ENCODE measurements around the gene KAZN.
"Not testable (repeated sequence)": the region's sequence is repeated elsewhere in the genome, so short reads cannot be mapped to it uniquely, and the experiment has no call there.

Gene KAZN

DNA sequence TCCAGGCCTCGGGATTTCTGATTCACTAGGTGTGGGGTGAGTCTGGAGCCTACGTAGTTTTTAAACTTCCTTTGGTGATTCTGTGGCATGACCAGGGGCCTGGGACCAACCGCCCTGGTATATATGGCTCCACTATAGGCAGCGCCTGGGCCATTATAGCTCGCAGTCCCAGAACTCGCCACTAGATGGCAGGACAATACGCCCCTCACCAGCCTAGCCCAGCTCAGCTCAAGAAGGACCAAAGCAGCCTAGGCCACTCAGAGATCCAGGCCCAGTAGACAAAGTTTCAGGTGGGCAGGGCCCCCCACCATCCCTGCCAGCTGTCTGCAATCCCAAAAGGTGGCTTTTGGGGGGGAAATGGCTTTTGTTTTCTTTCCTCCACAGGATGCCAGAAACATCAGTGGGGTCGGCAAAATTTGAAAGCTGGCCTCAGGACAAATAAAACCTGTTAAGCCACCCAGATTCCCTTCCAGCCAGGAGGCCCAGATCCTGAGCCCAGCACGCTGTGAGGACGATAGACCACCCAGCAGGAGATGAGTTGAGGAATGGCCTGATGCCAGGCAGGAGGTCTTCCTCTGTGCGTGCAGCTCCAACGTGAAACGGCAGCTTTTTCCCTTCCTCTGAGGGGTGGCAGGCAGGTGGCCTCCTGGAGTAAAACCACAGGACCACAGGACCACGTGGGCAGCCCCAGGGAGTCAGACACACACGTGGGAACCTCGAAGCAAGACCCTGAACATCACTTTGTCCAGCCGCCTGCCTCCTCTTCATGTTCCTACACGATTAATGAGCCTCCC is 530.2 kb downstream of the KAZN start:
- DNase-seq, result peak; percentile 60

DNA sequence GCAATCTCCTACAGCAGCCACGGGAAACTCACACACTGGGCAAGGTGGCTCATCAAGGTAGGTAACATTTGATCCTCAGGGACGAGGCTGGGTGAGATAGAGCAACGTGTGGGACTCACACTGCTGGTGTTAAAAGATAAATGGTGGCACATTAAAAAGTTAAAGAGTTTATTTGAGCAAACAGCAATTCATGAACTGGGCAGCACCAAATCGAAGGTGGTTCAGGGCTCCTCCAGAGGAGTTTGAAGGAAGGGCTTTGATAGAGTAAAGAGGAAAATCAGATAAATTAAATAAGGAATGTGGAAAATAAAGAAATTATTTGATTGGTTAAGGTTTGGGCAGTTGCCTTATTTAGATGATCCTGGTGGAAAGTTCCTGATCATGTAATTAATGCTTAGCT is 531.5 kb downstream of the KAZN start:
- DNase-seq, result no peak

DNA sequence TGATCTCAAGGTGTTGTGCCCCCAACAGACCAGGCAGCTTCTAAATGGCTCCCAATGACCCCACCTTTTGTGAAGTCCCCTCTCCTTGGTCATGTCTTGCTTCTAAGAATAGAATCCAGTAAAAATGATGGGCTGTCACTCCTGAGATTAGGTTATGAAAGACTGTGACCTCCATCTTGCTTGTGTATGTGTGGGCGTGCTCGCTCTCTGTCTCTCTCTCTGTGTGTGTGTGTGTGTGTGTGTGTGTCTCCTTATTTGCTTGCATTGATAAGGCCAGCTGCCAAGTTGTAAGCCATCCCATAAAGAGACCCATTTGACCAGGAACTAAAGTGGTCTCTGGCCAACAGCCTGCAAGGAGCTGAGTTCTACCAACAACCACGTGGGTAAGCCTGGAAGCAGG is 532.1 kb downstream of the KAZN start:
- DNase-seq, result no peak

DNA sequence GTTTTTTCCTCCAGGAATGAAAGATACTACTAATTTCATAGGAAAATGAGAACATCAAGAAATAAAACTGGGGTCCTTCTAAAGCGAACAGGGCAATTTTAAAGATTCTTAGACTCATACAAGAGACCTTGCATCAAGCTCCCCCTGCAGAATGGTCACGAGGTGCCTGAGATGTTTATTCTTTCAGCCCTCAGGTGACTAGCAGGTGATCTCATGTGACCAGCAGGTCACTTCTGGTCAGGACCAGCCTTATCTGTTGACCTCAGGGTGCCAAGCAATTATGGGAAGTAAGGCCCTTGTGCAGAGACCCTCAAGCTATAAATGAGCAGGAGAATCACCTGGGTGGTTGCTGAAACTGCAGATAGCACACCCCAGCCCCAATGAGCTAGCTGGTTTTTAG is 534.5 kb downstream of the KAZN start:
- DNase-seq, result no peak

DNA sequence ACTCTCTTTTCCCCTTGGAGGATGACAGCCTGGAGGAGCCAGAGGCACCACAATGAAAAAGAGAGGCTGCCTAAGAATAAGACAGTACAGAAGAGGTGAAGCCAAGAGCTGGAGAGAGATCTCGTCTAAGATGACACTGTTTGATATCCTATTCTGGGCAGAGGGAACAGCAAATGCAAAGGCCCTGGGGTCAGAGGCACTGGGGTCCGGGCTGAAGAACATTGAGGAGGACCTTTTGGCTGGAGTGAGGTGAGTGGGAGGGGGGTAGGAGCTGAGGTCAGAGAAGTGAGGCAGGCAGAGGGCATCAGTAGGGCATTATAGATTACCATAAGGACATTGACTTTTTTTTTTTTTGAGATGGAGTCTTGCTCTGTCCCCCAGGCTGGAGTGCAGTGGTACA is 535.8 kb downstream of the KAZN start:
- no peak for DNase-seq

DNA sequence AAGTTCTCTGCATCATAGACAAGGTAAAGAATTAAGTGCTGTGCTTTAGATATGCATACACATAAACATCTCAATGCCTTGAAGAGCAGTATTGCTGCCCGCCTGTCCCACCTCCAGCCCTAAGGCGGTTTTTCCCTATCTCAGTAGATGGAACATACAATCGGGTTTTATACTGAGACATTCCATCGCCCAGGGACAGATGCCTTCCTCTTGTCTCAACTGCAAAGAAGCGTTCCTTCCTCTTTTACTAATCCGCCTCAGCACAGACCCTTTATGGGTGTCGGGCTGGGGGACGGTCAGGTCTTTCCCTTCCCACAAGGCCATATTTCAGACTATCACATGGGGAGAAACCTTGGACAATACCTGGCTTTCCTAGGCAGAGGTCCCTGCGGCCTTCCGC is 537.1 kb downstream of the KAZN start:
- not testable (repeated sequence) for DNase-seq

DNA sequence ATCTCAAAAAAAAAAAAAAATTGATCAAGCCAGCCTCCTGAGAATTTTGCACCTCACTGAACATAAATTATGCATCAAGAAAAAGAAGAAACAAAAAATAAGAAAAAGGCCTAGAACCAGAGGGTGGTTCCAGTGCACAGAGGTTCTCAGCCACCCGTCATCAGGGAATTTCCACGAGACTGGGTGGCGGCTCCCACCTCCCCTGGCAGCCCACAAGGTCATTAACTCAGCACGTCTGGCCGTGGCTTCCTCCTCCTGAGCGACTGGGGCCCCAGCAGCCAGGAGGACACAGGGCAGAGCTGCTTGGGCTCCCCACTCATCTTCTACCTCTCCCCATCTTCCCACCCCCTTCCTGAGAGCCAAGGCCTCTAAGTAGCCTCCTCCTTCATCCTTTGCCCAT is 539.3 kb downstream of the KAZN start:
- no peak for DNase-seq

DNA sequence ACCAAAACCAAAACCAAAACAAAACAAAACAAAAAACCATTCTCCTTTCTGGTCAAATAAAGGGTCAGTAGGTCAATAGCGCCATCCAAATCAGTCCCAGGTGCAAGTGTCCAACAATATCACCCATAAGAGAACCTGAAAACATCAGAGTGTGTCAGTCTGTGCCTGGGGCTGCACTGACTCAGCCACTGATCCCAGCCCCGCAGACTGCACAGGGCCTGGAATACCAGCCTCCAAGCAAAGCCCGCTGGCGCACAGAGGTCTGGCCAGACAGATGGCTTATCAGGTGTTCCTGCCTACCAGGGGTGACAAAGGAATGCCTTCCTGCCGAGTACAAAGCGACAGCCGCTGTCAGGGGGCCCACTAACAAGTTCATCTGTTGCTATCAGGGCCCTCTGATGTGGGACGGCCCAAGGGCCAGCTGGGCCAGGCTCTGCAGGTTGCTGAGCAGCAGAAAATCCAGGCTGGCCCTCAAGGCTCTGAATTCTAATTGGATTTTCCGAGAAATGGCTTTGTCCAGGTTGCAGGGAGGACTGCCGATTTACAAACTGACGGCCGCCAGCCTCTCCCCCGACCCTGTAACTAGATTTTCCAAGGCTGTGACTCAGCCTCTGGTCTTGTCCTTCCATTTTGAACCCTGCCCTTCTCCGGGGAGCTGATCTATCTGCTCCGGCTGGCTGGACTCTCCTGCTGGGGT is 541.3 kb downstream of the KAZN start:
- no peak for DNase-seq

DNA sequence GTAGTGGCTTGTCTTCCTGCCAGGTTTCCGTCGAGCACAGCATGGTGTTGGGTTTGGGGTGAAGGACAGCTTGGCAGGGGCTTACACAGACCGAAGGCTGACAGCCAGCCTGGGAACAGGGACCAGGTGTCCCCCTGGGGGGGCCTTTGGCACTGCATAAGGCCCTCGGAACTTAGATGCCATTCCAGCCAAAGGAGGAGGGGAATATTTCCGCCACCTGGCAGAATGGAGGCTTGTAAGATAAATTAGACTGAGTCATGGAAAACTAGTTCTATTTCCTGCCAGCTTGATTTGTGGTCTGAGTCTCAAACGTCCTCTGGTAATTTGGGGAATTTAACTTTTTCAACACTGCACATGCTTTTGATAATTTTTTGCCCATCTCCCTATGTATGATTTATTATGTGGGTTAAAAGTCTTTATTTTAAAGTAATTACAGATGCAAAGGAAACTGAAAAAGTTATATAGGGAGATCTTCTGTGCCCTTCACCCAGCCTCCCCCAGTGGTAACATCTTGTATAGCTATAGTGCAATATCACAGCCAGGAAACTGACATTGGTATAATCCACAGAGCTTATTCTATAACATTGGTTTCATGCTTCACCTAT is 543.6 kb downstream of the KAZN start:
- DNase-seq, result no peak

DNA sequence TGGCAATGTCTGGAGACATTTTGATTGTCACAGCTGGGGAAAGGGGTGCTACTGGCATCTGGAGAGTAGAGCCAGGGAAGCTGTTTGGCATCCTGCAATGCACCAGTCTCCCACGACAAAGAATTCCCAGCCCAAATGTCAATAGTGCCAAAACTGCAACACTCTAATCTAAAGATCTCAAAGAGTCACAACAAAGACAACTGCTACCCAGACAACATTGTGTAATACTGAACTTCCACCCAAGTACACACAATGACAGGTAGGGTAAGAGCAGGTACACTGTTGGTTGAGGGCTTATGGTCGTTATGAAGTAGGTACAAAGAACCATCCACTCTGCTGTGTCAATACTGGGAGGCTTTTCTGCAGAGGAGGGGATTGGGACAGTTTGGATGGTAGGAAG is 546.8 kb downstream of the KAZN start:
- DNase-seq, result no peak

DNA sequence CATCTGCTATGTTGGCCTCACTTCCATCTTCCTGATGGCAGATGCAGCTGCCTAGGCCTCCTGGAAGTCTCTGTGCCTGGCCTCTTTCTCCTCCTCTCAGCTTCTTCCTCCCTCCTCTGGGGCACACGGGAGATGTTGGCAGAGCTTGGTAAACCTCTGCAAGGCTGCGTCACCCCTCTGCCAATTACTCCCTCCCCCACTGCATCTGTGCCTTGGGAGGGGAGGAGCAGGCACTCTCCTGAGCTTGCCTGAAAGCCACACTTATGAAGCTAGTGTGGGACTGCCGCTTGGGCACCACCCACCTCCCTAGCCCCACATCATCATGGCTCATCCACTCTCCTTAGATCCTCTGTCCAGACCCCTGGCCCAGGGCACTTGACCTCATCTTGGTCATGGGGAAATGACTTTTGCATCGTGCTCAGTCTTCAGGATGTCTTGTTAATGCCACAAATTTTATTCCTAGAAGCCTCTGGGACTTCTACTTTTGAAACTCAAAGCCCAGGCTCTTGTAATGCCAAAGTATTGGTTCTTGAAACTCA is 547.7 kb downstream of the KAZN start:
- no peak for DNase-seq

DNA sequence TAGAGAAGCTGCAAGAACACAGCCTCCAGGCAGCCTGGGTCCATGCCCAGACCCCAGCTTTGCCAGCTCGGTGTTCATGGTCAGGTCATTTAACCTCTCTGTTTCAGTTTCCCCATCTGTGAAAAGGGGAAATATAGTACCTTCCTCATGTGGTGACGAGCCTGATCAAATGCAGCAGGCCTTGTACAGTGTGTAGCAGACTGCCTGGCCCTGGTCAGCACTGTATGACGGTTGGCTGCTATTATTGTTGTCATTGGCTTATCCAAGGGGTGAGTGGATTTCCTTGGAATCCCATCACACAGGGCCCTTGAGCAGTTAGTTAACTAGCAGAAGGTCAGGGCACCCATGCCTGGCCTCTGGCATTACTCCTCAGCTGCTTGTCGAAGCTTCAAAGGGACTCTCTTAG is 548.5 kb downstream of the KAZN start:
- no peak for DNase-seq

DNA sequence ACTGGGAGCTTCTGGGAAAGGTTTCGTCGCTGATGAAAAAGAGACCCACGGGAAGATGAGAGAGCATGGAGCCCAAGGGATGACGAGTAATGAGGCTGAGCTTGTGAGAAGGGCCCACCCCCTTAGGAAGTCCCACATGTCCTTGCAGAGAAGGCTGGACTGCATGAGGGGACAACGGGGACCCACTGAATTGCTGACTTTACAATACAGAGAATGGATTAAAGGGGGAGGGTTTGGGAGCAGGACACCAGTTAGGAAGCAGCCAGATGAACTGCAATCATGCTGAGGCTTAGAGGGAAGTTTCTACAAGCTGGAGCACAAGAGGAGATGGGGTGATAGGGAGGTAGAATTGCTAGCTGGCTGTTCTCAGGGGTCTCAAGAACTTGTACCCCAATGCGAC is 549.5 kb downstream of the KAZN start:
- DNase-seq, result no peak

DNA sequence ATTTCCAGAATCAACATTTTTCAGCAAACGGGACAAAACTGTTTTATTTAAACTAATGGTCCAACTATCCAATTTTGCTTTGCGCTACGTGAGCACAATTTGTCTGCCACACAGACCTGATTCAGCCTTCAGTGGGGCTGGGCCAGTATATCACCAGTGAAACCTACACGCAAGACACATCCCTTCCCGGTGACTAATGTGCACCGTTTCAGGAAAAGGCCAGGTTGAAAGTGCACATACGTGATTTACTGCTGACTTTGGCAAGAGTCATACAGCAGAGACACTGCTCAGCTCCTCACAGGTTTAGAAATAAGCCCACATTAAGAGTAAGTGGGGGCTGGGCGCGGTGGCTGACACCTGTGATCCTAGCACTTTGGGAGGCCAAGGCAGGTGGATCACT is 550.0 kb downstream of the KAZN start:
- DNase-seq, result no peak

DNA sequence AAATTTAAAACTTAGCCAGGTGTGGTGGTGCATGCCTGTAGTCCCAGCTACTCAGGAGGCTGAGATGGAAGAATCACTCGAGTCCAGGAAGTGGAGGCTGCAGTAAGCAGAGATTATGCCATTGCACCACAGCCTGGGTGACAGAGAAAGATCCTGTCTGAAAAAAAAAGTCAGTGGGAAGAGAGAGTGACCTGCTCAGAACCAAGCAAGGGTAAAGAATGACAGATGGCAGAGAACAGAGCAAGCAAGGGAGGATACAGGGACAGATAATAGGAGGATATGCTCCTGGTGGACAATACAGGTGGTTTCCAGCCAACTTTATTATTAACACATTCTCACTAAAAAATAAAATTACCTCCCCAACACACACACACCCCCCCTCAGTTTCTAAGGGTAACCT is 550.5 kb downstream of the KAZN start:
- DNase-seq, result no peak

DNA sequence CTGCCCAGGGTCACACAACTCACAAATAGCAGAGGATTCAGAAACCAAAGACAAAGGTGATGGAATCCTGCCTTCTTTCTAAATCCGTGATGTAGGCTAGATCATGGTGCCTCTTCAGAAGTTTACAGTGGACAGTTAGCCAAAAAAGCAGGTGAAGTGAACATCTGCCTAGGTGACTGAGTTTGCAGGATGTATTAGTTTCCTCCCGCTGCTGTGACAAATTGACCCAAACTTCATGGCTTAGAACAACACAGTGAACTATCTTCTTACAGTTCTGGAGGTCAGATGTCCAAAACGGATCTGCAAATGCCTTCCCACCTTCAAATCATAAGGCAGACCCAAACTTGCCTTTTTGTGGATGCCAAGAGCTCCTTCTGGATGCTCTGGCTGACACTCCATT is 551.9 kb downstream of the KAZN start:
- DNase-seq, result no peak

DNA sequence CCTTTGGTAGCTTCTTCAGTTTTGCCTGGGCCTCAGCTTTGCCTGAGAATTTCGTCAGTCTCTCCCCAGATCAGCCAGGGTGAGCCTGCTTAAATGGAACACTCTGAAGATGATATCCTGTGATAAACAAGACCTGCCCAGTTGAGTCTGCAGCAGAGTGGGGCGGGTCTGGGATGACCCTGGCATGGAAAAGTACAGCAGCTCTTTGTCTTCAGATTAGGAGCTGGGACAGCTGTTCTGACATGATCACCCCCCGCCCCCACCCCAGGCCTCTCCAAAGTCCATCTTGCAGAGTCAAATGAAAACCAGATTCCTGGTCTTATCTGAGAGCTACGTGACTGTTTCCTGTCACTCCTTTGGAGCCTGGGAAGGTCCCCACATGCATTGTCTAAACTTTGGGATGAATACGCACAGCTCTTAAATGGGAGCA is 552.9 kb downstream of the KAZN start:
- DNase-seq, result no peak

DNA sequence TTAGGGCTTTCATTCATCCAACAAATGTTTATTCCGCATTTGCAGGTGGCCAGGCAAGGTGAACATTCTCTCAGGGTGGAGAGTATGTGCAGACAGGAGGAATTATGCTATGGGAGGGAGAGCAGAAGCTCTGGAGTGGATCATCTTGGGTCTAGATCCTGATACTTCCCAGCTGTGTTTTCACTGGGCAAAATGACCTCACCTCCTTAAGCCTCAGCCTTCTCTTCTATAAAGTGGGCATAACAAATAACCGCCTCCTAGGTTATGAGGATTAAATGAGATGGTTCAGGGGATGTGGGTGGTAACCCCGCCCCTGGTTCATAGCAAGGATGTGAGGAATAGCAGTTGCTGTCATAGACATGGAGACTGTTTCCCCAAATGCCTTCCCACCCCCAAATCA is 553.4 kb downstream of the KAZN start:
- no peak for DNase-seq

DNA sequence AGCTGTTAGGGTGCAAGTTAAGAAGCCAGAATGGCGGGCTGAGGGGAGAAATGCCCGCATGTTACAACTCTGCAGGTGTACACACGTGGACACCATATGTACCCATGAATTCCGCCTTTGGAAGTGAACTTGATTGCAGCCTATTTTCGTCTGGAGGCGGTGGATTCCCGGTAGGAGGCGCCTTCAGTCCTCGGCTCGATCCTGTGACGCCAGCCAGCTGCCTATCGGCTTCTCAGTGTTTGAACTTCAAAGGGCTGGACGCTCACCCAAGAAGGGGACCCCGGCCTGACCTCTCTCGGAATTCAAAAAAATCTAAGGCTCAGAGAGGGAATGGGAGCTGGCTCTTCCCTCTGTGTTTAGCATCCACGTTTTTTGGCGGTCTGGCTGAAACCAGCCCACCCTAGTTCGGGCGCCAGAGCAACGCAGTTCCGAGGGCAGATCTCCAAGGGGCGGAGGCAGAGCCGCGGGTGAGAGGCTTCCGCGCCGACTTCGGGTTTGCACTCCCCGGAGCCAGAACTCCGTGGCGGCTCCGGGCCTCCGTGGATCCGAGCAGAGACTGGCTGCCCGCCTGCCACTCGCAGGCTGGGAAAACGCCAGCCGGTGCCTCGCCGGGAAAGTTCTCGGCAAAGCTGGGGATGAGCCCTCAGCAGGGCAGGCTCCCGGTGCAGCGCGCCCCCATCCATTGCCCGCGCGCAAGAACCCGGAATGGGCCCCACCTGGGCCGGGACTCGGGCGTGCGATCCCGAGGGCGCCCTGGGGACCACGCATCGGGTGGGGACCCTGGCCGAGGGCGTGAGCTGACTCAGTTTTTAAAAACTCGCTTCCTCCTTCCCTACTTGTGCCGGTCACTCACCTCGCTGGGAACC is 554.1 kb downstream of the KAZN start:
- no peak for DNase-seq

DNA sequence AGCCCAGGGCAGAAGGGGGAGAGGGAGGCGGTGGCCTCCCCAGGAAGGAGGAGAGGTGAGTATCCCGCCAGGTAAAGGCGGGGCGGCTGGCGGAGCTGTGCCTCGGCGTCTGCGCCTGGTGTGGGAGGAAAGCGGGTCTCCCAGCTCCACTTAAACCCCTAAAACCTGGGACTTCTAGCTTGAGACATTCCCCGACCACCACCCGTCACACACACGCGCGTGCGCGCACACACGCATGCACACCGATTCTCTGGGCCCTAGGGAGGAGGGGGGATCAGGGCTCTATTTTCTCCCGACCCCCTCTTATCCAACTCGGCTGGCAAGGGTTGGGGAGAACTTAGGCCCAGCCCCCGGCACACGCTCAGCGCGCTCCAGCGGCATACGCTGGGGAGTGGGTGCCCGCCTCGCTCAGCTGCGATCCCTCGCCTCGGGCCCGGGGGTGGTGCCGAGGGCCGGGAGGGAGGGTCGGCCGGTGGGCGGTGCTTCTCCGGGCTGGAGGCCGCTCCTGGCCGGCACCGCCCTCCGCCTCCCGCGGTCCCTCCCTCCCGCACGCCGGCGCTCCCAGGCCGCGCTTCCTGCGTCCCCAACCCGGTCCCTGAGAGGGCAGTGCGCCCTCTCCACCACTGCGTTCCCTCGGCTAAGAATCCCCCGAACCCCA is 554.8 kb downstream of the KAZN start, which contains the start of gene TMEM51:
TMEM51 (plus strand) TSS at position 564 of the 658 bp plus-strand sequence. CDS start 61,341 bp downstream, outside the sequence.
- DNase-seq, result no peak

DNA sequence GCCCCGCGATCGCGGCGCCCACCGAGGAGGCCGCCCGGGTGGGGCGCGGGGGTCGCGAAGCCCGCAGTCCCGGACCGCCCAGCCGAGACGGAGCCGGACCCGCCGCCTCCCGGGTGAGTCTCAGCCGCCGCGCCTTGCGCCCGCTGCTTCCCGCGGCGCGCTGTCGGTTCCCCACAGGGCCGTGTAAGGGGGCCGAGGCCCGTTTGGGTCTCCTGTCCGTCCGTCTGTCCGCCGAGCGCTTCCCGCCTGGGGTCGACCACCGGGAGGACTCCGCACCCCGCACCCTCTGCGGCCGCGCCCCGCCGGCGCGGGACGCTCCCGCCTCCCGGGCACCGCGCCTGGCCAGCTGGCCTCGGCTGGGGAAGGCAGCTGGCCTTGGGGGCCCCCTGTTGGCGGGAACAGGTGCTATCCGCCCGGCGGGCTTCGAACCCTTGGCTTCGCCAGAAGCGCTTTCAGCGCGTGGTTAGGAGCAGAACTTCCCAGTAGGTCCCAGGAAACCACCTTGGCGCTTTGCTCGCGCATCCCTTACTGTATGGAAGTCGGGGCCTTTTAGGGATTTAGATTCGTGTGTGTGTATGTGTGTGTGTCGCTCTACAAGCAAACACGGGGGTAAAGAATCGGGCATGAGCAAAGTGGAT is 555.5 kb downstream of the KAZN start:
- DNase-seq, result no peak

Measured in stimulated activated naive CD4-positive, alpha-beta T cell treated with Interleukin-2 at 50 U/mL for 16 hours (primary cell).